DMS53 (cell line): ENCODE measurements around the gene TTLL11.

Source experiments
- DNase-seq: peaks from one replicate; lab custom pipeline; 2025; lab: John Stamatoyannopoulos, UW

TTLL11 gene, protein sequence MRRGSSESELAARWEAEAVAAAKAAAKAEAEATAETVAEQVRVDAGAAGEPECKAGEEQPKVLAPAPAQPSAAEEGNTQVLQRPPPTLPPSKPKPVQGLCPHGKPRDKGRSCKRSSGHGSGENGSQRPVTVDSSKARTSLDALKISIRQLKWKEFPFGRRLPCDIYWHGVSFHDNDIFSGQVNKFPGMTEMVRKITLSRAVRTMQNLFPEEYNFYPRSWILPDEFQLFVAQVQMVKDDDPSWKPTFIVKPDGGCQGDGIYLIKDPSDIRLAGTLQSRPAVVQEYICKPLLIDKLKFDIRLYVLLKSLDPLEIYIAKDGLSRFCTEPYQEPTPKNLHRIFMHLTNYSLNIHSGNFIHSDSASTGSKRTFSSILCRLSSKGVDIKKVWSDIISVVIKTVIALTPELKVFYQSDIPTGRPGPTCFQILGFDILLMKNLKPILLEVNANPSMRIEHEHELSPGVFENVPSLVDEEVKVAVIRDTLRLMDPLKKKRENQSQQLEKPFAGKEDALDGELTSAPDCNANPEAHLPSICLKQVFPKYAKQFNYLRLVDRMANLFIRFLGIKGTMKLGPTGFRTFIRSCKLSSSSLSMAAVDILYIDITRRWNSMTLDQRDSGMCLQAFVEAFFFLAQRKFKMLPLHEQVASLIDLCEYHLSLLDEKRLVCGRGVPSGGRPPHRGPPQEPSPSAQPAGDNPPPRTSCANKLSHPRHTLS

DNA sequence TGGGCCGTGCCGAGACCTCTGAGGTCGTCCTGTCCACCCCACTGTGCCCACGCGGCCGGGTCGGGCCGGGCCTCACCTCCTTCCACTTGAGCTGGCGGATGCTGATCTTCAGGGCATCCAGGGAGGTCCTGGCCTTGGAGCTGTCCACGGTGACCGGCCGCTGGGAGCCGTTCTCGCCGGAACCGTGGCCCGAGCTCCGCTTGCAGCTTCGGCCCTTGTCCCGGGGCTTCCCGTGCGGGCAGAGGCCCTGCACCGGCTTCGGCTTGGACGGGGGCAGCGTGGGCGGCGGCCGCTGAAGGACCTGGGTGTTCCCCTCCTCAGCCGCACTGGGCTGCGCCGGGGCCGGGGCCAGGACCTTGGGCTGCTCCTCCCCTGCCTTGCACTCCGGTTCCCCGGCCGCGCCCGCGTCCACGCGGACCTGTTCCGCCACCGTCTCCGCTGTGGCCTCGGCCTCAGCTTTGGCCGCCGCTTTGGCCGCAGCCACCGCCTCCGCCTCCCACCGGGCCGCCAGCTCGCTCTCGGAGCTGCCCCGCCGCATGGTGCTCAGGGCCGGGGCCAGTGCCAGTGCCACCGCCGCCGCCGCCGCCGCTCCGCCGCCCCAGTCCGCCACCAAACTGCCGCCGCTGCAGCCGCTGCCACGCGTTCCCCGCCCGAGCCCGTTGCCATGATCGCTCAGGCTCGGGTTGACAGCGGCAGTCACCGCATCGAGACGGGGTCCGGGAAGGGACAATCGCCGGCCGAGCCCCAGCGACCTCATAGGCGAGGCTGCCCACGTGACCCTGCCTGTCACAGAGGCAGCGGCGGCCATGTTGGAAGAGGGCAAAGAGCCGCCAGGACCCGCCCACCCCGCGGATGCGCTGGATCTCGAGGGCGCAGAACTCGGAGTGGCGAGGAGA, at the start of gene TTLL11:
Gene TTLL11 (minus strand): TSS at position 698 of the 896 bp plus-strand sequence. CDS start 160 bp downstream, at position 538.
- DNase-seq = peak; percentile 98

DNA sequence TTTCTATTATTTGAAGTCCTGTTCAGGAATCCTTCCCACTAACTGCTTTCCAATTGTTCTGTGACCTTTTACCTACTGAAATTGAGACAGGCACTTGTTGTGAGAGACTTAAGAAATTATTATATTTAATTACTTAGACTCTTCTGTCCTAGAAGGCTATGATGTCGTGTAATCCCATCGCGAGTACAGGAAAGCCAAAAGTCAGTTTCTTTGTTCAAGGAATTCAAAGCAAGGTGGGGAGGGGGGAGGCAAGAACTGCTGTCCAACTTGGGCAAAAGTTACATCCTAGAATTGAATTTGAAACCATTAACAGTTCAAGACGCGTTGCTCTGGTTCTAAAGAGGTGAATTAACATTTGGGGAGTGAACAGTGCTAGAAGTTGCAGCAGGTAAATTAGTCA, 48.6 kb upstream of the TTLL11 start:
- DNase-seq = no peak

DNA sequence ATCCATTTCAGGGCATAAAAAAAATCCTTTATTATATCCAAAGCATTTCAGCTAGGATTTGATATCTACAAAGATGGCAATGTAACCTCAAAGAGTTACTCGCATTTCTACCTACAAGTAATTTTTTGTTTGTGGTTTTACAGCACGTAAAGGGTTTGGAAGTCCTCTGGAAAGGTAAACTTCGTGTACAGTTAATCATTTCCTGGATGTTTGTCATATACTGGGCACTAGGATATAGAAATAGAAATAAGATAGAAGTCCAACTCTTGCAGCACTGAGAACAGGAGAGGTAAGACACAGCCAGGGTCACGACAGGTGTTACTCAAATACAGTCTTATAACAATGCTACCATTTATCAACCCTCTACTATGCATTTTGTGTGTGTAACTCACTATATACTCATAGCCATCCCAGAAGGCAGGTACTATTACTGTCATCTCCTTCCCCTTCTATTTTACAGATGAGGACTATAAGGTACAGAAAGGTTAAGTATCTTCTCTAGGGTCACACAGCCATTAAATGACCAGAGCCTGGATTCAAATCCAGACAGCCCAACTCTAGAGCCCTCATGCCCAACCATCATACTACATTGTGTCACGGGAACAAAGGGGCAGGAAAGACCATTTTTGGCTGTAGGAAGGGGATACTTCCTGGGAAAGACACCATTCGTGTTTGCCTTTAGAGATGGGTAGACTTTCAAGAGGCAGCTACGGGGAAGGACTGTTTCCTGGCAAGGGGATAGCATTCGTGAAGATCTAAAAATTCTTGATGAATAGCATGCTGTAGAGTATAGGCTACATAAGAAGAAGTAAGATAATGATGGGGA, 47.5 kb upstream of the TTLL11 start:
- no peak for DNase-seq

DNA sequence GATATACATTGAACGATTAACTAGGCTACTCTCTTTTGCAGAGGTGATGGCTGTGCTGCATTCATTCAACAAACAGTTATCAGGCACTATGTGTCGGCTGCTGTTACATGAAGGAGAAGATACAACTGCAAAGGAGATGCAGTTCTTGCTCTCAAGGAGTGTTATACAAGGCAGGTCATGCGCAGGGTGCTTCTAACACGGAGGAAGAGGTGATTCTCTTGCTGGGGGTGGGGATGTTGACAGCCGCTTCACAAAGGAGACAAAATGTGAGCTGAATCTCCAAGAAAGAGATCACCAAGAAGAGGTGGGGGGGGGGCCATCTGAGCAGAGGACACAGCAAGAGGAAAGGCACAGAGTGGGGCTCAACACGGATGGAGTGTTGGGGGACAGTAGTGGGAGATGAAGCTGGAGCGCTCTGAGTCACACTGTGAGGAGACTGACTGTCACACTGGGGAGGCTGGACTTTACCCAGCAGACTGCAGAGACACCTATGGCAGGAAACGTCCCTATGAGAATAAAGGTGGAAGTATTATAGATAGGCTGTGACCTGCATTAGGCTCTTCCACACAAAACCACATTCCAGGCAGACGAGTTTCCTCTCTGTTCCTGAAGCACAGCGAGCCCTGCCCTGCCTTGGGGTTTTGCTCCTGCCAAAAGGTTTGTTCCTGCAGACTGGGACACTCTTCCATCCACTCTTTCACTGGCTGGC, 45.6 kb upstream of the TTLL11 start:
- DNase-seq = no peak

DNA sequence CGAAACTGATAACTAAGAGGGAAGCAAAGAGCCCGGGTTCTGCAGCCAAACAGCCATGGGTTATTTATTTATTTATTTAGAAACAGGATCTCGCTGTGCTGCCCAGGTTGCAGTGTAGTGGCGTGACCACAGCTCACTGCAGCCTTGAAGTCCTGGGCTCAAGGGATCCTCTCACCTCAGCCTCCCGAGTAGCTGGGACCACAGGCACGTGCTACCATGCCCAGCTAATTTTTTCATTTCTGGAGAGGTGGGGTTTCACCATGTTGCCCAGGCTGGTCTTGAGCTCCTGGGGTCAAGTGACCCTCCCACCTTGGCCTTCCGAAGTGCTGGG, 42.4 kb upstream of the TTLL11 start:
- DNase-seq = no peak

DNA sequence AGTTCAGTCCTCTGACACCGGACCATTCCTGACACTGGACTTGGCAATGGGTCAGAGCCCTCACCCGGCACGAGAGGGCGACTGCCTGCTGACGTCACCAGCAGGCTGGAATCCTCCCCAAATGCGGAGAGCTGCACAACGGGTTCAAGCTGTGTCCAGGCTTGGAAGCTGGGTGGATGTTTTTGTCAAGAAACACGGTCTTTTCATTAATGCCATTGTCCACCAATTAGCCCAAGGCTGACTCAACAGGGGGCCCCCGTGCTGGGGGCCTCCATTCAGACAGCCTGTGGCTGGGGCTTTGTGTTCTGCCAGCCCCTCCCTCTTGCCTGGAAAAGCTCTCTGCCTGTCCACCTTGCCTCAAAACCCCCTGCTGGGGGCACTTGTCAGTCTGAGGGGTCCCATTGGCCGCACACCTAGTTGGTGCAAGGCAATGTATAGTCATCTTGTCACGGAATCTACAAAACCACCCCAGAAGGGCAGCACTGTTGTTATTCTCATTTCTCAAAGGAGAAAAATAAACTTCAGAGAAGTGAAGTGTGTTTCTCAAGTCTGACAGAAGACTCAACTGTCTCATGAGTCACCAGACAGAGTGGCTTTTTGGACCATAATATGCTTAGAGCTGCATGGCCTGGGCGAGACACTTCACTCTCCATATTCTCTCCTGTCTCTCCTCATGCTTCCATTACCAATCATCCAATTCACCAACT, 41.9 kb upstream of the TTLL11 start:
- DNase-seq = no peak

DNA sequence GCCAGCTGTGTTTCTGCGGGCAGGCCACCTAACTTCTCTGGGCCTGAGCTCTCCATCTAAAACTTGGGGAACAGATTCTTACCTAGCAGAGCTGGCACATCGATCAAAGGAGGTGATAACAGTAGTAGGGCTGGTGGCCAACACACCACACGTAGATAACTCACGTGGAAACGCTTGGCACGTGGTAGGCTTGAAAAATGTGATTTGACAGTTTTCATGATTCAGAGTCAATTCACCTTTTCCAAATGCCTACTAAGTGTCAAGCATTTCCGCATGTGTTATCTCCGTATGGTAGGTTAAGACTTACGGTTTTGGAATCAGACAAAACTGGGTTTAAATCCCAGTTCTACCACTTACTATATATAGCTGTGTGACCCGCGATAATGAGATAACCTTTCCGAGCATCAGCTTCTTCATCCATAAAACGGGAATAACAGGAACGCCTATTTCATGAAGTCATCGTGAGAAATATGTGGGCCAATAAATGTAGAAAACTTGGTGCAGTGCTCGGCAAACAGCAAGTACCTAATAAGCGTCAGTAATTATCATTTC, 41.0 kb upstream of the TTLL11 start:
- DNase-seq = no peak

DNA sequence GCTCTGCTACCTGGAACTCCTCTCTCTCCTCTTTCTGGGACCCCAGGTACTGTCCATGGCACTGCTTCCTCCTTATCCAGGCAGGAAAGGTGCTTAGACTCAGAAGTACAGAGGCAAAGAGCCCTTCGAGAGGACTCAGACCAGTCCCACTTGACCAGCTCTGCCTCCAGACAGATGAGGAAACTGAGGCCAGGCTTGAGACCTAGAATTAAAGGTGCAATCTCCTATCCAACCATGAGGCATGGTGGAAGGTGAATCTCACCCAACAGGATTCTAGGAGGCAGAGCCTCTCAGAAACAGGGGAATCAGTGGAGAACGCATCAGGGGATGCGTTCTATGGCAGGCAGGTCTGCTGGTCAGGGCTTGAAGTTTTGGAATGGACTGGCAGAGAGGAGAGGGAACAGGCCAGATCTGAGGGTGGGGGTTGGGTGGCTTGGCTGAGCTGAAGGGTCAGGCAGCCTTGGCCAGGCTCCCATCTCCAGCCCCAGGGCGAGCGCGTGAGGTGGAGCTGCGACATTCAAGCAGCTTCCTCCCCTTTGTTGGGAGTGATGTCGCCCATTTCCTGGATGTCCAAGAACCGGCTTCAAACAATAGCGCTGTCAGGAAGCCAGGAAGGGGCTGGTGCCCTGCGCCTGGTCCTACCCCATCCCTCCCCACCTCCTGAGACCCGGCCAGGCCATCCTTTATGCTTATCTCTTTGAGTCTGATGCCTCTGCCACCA, 40.3 kb upstream of the TTLL11 start:
- no peak for DNase-seq

DNA sequence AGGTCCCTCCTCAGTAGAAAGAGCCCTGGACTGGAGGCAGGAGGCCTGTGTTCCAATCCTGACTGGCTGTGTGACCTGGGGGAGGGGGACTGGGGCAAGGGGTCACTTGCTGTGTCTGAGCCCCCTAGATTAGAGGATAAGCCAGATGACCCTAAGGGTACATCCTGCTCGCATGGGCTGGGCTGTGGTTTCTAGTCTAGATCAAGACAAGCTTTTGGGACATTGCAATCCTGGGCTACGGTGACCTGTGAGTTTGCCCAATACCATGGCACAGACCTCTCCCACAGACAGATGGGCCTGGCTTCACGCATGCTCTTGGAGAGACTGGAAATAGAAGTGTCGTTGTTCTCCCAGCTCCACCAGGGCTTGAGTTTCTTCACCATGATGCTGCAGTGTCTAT, 39.4 kb upstream of the TTLL11 start:
- no peak for DNase-seq

DNA sequence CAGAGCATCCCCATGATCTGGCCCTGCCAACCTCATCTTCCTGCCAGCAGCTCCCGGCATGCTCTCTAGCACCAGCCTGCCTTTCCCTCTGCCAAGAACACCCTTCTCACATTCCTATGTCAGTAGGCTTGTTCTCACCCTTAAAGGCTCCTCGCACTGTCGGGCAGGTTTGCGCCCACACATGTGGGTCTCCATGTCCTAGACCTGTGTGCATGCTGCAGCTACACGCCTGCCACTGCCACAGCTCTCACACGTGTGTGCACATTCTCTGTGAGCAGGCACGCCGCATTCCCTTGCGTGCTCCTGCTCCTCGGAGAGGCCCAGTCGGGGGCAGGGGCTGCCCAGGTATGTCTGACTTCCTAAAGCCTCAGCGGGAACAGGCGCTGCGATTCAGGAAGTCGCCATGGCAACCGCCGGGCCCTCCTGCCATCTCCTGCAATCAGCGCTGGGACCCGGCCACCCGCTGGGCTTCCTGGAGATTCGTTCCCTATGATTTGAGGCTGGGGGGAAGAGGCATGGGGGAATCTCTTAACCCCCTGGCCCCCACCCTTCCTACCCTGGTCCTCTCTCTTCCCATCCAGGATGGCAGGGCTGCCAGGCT, 38.4 kb upstream of the TTLL11 start:
- DNase-seq = no peak

DNA sequence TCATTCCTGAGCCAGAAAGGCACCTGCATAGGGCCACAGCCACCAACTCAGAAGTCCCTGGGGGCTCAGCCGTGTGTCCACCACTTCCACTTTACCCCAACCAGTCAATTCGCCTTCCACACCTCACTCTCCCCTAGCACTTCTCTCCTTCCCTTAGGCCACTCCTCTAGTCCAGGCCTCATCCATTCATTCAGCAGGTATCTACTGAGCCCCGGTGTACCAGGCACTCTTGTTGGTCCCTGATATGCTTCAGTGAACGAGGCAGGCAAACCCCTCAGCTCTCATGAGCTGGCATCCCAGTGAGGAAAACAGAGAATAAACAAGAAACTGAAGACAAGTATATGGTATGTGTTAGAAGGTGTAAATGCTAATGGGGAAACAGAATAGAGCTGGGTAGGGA, 37.7 kb upstream of the TTLL11 start:
- no peak for DNase-seq

DNA sequence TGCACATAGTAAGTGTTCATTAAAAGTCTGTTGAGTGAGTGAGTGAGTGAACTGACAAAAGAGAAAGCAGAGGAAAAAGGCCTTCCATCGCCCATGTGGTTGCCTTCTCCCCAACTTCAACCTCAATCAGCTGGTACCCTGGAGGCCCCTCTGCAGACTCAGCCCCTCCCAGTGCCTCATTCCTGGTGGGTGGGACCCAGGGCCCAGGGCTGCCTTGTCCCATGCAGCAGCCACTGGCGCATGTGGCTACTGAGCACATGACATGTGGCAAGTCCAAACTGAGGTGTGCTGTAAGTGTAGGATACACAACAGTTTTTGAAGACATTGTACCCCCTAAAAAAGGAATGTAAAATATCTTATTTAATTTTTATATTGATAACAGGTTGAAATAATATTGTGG, 36.9 kb upstream of the TTLL11 start:
- no peak for DNase-seq

DNA sequence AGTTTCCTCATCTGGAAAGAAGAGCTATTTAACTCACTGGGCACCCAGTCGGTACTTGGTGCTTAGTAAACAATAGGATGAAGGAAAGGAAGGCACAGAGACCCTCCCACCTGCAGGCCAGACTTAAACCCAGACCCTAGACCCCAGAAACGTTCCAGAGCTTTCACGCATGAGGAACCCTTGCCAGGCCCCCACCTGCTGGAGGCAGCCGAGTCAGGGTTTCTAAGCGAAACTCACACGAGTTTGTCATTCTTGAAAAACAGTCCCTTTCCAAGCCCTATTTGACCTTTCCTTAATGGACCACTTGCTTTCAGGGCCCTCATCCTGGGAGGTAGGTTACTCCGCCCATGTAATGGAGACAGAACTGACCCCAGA, 35.8 kb upstream of the TTLL11 start:
- no peak for DNase-seq

DNA sequence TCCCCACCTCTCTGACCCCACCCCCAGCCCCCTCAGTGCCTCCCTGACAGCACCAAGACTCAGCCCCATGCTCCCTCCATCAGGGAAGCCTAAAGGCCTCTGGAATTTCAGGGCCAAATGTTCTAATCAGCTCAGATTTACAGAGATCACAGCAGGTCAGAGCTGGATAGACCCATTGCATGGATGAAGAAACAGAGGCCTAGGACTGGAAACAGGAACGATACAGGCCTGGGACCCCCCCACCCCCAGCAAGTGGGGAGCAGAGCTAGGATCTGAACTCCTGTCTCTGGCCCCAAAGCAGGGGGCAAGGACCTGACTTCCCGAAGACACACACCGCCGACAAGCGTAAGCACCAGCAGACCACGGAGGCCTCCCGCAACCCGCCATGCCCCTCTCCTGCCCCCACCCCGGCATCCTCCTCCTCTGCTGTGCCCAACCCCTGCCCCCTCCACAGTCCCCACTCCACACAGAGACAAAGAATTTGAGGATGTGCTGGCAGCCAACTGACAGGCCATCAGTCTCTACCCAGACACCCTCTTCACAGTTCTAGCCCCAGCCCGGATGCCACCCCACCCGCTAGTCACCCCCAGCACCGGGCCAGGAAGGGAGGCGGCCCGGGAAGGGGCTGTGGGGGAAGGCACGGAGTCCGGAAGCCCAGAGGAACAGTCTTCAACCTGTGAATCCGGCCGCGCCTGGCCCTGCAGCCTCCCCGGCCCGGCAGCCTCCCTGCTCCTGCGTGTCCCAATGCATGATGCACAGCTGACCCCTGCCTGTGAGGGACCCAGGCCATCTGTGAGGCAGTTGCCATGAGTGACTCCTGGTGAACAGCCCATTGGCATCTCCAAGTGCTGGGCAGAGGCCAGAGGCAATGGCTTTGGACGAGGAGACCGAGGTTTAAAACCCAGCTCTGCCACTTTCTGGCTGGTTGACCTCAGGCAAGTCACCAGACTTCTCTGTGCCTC, 35.2 kb upstream of the TTLL11 start:
- DNase-seq = no peak

DNA sequence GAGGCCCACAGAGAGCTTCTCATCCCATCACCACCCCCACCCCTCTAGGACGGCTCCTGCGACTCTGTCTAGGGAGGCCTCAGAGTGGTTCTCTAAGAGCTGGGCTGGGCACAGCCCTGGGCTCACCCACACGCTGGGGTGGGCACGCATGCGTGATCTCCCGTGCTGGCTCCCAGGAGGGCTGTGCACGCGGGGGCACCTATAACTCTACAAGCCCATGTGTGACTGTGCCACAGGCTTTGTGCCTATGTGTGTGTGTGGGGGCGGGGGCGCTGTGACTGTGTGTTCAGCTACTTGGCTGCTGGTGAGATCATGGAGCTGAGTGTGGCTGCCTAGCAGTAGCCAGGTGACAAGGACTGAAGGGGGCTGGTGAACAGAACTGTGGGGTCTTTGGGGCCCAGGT, 34.3 kb upstream of the TTLL11 start:
- DNase-seq = peak; percentile 34

DNA sequence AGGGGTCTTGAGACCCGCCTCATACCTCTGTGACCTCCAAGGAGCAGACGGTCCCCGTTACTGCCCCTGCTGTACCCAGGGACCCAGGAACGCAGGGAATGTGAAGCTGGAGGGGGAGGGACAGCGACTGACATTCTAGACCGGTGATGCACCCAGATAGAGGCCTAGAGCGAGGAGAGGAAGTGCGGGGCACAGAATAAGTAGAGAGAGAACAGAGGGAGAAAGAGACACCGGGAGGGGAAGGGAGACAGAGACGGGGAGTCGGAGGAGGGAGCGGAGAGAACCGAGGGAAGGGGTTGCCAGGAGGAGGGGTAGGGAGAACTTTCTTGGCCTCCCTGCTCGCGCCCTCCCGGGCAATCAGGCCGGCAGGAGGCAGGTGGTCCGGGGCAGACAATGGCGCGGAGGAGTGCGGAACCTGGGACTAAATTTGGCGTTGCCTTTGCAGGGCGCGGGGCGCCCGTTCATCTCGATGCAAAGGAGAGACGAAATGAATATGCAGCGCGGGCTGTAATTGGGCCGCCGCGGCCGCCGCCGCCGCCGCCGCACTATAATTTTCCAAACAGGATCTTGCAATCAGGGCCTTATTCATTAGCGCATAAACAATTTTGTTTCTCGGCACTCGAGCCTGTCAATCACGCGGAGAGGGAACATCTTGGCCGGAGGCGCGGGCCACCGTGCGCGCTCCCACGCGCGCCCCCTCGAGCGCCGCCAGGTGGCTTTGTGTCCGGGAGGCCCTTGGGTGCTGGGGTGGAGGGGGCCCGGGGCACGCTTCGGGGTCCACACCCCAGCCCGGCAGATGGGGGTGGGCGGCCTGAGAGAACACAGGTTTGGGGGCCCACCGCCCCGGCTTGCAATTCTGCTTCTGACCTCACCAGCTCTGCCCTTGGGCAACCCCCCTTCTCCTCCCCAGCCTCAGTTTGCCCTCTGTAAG, 33.5 kb upstream of the TTLL11 start:
- peak; percentile 59 for DNase-seq
